ENCODE measurements around the gene COX14. TPM values are rescaled to one million over a fixed set of nuclear protein-coding genes. Genes with fewer than 3 reads are reported as not detected.
A peak's percentile ranks its signal among the peaks of the same experiment; 100 is the strongest.

COX14 gene
- total RNA-seq, 1 experiment from 2014 or later, result 84.7 TPM

DNA sequence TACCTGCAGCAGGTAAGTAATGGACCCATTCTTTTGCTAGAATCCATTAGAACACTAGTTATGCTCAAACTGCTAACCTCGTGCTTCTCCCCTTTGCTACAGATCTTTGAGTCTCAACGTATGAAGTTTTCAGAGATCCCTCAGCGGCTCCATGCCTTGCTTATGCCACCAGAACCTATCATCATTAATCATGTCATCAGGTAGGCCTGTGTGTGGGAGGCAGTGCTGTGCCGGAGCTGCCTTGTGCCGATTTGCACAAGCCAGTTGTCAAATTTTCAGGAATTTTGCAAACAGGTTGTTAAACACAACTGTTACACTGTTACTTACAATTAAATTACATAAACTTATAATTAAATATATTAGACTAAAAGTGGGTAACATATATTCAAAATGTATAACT, 21.6 kb upstream of the COX14 start:
- H3K79me2 ChIP-seq (ENCODE audit: low read length), result peaks cover 18% of the 10 kb centered on the region
- peaks cover 4% of the 10 kb centered on the region; the same call in 1 of the 2 replicates for H4K20me1 ChIP-seq (ENCODE audit: low read length)
- H3F3A ChIP-seq (ENCODE audit: low read length, unreplicated experiment), result peaks cover 13% of the 10 kb centered on the region
- BruUV-seq (replicated peaks), result no TSS peak
- TF ChIP-seq EZH2phosphoT487 (IDR thresholded peaks at IDR 0.05; ENCODE audit: borderline replicate concordance, low read length) (no peak), EZH2 (IDR thresholded peaks at IDR 0.05; ENCODE audit: low read length, unreplicated experiment) (no peak)
- TF ChIP-seq, protein P1, sequence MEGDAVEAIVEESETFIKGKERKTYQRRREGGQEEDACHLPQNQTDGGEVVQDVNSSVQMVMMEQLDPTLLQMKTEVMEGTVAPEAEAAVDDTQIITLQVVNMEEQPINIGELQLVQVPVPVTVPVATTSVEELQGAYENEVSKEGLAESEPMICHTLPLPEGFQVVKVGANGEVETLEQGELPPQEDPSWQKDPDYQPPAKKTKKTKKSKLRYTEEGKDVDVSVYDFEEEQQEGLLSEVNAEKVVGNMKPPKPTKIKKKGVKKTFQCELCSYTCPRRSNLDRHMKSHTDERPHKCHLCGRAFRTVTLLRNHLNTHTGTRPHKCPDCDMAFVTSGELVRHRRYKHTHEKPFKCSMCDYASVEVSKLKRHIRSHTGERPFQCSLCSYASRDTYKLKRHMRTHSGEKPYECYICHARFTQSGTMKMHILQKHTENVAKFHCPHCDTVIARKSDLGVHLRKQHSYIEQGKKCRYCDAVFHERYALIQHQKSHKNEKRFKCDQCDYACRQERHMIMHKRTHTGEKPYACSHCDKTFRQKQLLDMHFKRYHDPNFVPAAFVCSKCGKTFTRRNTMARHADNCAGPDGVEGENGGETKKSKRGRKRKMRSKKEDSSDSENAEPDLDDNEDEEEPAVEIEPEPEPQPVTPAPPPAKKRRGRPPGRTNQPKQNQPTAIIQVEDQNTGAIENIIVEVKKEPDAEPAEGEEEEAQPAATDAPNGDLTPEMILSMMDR (conservative IDR thresholded peaks at IDR 0.05; ENCODE audit: low read depth, low read length), result no peak
- no peak overlapping the region for H3K9ac ChIP-seq (ENCODE audit: low read length)
- no peak for ATAC-seq
- intact Hi-C loops (cut with micrococcal nuclease), result no loop called here
- POLR2A ChIA-PET (ENCODE audit: unreplicated experiment), result no interaction called here
- H3K27ac ChIP-seq (ENCODE audit: low read length), result no peak overlapping the region
- no peaks in the 10 kb centered on the region for H3K9me2 ChIP-seq (replicated peaks; ENCODE audit: low read length)
- no peak overlapping the region for H3K4me2 ChIP-seq (ENCODE audit: low read length)
- CTCF ChIA-PET, result interaction anchor here (1.1 kb wide), 1 partner anchor 11 kb away, joined by 3 read pairs; no protein-coding TSS in a partner anchor
- peaks cover 58% of the 10 kb centered on the region for H3K36me3 ChIP-seq (ENCODE audit: low read depth, low read length)
- H3K4me1 ChIP-seq (ENCODE audit: insufficient read depth, low read length), result peaks cover 40% of the 10 kb centered on the region
- H2AFZ ChIP-seq (ENCODE audit: low read length), result no peak overlapping the region
- H3K27me3 ChIP-seq (ENCODE audit: low read length), result no peaks in the 10 kb centered on the region
- DNase-seq, result no peak
- no peaks in the 10 kb centered on the region for H3K9me3 ChIP-seq (ENCODE audit: low read length)
- no peak overlapping the region for H3K4me3 ChIP-seq (ENCODE audit: low read length)

DNA sequence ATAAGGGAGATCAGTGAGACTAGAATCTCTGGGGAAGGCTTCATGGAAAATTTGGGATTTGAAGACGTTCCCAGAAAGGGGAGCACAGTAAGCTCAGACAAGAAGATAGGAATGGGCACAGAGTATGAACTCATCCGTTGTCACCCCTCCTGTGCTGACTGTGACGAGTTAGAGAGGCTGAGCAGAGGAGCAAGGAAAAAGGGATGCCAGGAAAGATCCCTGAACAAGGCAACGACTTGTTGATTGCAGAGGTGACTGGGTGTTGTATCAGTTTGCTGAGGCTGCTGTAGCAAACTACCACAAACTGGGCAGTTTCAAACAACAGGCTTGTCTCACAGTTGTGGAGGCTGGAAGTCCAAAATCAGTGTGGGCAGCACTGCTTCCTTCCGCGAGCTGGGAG, 14.1 kb upstream of the COX14 start:
- ATAC-seq (no peak), DNase-seq (no peak)
- Histone ChIP-seq H3F3A (ENCODE audit: low read length, unreplicated experiment) (no peaks in the 10 kb centered on the region), H3K36me3 (ENCODE audit: low read depth, low read length) (peaks cover 53% of the 10 kb centered on the region), H3K9me2 (replicated peaks; ENCODE audit: low read length) (no peaks in the 10 kb centered on the region), H2AFZ (ENCODE audit: low read length) (no peak overlapping the region), H4K20me1 (ENCODE audit: low read length) (no peaks in the 10 kb centered on the region), H3K4me3 (ENCODE audit: low read length) (no peak overlapping the region), H3K27me3 (ENCODE audit: low read length) (no peaks in the 10 kb centered on the region), H3K4me1 (ENCODE audit: insufficient read depth, low read length) (peaks cover 15% of the 10 kb centered on the region), H3K27ac (ENCODE audit: low read length) (no peak overlapping the region), H3K4me2 (ENCODE audit: low read length) (no peak overlapping the region), H3K79me2 (ENCODE audit: low read length) (no peaks in the 10 kb centered on the region), H3K9ac (ENCODE audit: low read length) (no peak overlapping the region), H3K9me3 (ENCODE audit: low read length) (no peaks in the 10 kb centered on the region)
- intact Hi-C loops (cut with micrococcal nuclease), result no loop called here
- no TSS peak for BruUV-seq (replicated peaks)
- TF ChIP-seq EZH2 (IDR thresholded peaks at IDR 0.05; ENCODE audit: low read length, unreplicated experiment) (no peak), EZH2phosphoT487 (IDR thresholded peaks at IDR 0.05; ENCODE audit: borderline replicate concordance, low read length) (no peak)
- TF ChIP-seq, protein P1 (conservative IDR thresholded peaks at IDR 0.05; ENCODE audit: low read depth, low read length), result no peak
- ChIA-PET CTCF (no interaction called here), POLR2A (ENCODE audit: unreplicated experiment) (no interaction called here)

DNA sequence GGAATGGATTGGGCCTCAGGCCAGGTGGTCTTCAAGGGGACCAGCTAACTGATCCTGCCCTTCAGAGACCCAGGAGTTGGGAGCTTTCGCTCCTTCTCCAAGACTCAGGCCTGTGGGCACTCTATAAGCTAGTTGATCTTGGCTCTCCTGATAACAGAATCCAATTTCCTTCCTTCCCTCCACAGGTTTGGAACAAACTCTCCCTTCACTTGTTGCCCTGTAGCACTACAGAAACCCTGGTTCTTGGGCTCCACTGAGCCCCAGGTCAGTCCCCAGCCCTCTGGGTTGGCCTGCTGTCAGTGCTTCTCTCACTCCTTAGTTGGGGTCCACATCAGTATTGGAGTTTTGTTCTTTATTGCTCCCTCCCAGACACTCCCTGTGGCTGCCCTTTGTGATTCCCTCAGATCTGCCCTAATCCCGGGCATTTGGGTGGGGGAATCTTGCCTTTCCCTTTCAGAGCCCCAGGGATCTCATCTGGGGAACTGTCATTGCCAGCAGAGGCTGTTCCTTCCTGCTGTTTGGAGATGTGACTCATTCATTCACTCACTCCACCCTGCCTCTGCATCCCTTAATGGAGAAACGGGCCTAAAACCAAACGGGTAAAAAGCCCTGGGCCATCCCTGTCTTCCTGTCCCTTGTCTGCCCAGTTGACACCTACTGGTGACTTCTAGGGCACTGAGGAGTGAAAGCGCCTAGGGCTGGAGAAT, 12.6 kb upstream of the COX14 start:
- TF ChIP-seq, protein P1 (conservative IDR thresholded peaks at IDR 0.05; ENCODE audit: low read depth, low read length), result no peak
- no peak for TF ChIP-seq EZH2phosphoT487 (IDR thresholded peaks at IDR 0.05; ENCODE audit: borderline replicate concordance, low read length)
- no peak for TF ChIP-seq EZH2 (IDR thresholded peaks at IDR 0.05; ENCODE audit: low read length, unreplicated experiment)

More for the DNA sequence above, 12.6 kb upstream of the COX14 start:
- BruUV-seq (replicated peaks), result no TSS peak
- Histone ChIP-seq H3K4me2 (ENCODE audit: low read length) (no peak overlapping the region), H3K9me2 (replicated peaks; ENCODE audit: low read length) (no peaks in the 10 kb centered on the region), H3K4me1 (ENCODE audit: insufficient read depth, low read length) (peaks cover 15% of the 10 kb centered on the region), H3K27me3 (ENCODE audit: low read length) (no peaks in the 10 kb centered on the region), H3K36me3 (ENCODE audit: low read depth, low read length) (peaks cover 44% of the 10 kb centered on the region), H3K4me3 (ENCODE audit: low read length) (no peak overlapping the region), H4K20me1 (ENCODE audit: low read length) (no peaks in the 10 kb centered on the region), H3K79me2 (ENCODE audit: low read length) (no peaks in the 10 kb centered on the region), H3K27ac (ENCODE audit: low read length) (no peak overlapping the region), H3K9me3 (ENCODE audit: low read length) (no peaks in the 10 kb centered on the region), H2AFZ (ENCODE audit: low read length) (no peak overlapping the region), H3K9ac (ENCODE audit: low read length) (no peak overlapping the region), H3F3A (ENCODE audit: low read length, unreplicated experiment) (no peaks in the 10 kb centered on the region)
- ChIA-PET POLR2A (ENCODE audit: unreplicated experiment) (no interaction called here), CTCF (no interaction called here)
- peak; percentile 50 for DNase-seq
- intact Hi-C loops (cut with micrococcal nuclease), result no loop called here
- peak; percentile 76 for ATAC-seq
